ENCODE data around the gene RPUSD2.

- TF ChIP-seq POLR2AphosphoS5 (IDR thresholded peaks at IDR 0.05; ENCODE audit: low read depth, low read length) (peak; percentile 84), POLR2A (IDR thresholded peaks at IDR 0.05; ENCODE audit: low read depth, low read length) (peak; percentile 86), TAF1 (IDR thresholded peaks at IDR 0.05; ENCODE audit: borderline replicate concordance, low read depth, low read length) (0 out of 2 replicates have a peak, but pooled peaks have one; percentile 24)
These were observed at the start of gene RPUSD2 for GRCh38 chr15:40569129-40569953.
